IPS-20b (cell line): Measurements from ENCODE around the gene ENPEP.
"Not testable (repeated sequence)": the region's sequence is repeated elsewhere in the genome, so short reads cannot be mapped to it uniquely, and the experiment has no call there.

Experiments
- H3K27ac ChIP-seq: one replicate; pipeline ENCODE4 v1.5.1; 2013; ENCODE audit warnings: low read length
- H3K27me3 ChIP-seq: 2 replicates; pipeline ENCODE4 v1.6.1; 2013; ENCODE audit warnings: mild to moderate bottlenecking, low read length, inconsistent platforms; ENCODE audit not compliant: insufficient read depth
- H3K36me3 ChIP-seq: 2 replicates; pipeline ENCODE4 v1.6.1; 2013; ENCODE audit warnings: low read depth, mild to moderate bottlenecking, inconsistent platforms, low read length, moderate library complexity; ENCODE audit not compliant: insufficient read depth
- H3K4me1 ChIP-seq: 2 replicates; pipeline ENCODE4 v1.6.1; 2013; ENCODE audit warnings: mild to moderate bottlenecking, control low read depth, inconsistent platforms, low read length, moderate library complexity; ENCODE audit not compliant: insufficient read depth
- H3K4me3 ChIP-seq: 2 replicates; pipeline ENCODE4 v1.5.1; 2013; ENCODE audit warnings: mild to moderate bottlenecking, low read length, inconsistent platforms
- H3K9ac ChIP-seq: 2 replicates; pipeline ENCODE4 v1.6.1; 2013; ENCODE audit warnings: low read depth, mild to moderate bottlenecking, inconsistent platforms, low read length, moderate library complexity
- H3K9me3 ChIP-seq: 2 replicates; pipeline ENCODE4 v1.6.1; 2013; ENCODE audit warnings: mild to moderate bottlenecking, low read depth, low read length, inconsistent platforms; ENCODE audit not compliant: insufficient read depth

Gene ENPEP, protein sequence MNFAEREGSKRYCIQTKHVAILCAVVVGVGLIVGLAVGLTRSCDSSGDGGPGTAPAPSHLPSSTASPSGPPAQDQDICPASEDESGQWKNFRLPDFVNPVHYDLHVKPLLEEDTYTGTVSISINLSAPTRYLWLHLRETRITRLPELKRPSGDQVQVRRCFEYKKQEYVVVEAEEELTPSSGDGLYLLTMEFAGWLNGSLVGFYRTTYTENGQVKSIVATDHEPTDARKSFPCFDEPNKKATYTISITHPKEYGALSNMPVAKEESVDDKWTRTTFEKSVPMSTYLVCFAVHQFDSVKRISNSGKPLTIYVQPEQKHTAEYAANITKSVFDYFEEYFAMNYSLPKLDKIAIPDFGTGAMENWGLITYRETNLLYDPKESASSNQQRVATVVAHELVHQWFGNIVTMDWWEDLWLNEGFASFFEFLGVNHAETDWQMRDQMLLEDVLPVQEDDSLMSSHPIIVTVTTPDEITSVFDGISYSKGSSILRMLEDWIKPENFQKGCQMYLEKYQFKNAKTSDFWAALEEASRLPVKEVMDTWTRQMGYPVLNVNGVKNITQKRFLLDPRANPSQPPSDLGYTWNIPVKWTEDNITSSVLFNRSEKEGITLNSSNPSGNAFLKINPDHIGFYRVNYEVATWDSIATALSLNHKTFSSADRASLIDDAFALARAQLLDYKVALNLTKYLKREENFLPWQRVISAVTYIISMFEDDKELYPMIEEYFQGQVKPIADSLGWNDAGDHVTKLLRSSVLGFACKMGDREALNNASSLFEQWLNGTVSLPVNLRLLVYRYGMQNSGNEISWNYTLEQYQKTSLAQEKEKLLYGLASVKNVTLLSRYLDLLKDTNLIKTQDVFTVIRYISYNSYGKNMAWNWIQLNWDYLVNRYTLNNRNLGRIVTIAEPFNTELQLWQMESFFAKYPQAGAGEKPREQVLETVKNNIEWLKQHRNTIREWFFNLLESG

GRCh38 chr4:110475881-110476818 lies at the start of gene ENPEP:
Gene ENPEP, plus strand, starts transcription at chr4:110476155. Its CDS starts 260 bp downstream, at chr4:110476415.
- Histone ChIP-seq H3K4me1 (peaks cover 21% of the 10 kb centered on the region), H3K9me3 (no peaks in the 10 kb centered on the region), H3K4me3 (no peak within 1 kb of the TSS)

GRCh38 chr4:110431805-110432204 lies 44.1 kb upstream of the ENPEP start:
- not testable (repeated sequence) for H3K9ac ChIP-seq

More at GRCh38 chr4:110475881-110476818, at the start of gene ENPEP:
- Histone ChIP-seq H3K36me3 (no peaks in the 10 kb centered on the region), H3K27ac (no peak within 1 kb of the TSS), H3K27me3 (no peaks in the 10 kb centered on the region), H3K9ac (peak within 1 kb of the TSS; percentile 2; the same call in 1 of the 2 replicates)

DNA sequence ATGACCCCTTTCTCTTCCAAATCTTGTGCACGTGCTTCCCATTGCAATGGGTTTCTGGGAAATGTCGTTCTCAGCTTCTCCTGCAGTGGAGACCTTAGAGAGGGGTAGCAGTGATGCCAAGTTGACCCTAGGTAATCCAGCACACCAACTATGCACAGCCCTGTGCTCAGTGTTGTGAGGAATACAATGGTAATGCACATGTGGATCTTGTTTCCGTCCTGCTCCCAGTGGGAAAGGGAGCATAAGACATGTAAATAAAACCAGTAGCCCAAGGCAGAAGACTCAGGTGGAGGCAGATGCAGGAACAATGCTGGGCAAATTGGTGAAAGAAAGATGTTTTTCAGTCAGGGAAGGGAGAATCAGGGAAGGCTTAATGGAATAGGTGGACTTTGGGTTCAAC lies 38.7 kb upstream of the ENPEP start:
- H3K9me3 ChIP-seq, H3K4me1 ChIP-seq, H3K27ac ChIP-seq, H3K27me3 ChIP-seq, H3K4me3 ChIP-seq, H3K36me3 ChIP-seq, H3K9ac ChIP-seq: not testable (repeated sequence)

More at GRCh38 chr4:110431805-110432204, 44.1 kb upstream of the ENPEP start:
- not testable (repeated sequence) for H3K27ac ChIP-seq, H3K27me3 ChIP-seq, H3K9me3 ChIP-seq, H3K4me3 ChIP-seq, H3K36me3 ChIP-seq, H3K4me1 ChIP-seq

- not testable (repeated sequence) for H3K4me1 ChIP-seq, H3K27ac ChIP-seq, H3K9ac ChIP-seq, H3K36me3 ChIP-seq, H3K9me3 ChIP-seq, H3K4me3 ChIP-seq, H3K27me3 ChIP-seq
These were observed 36.7 kb upstream of the ENPEP start for GRCh38 chr4:110439209-110439608.

GRCh38 chr4:110442309-110442708 lies 33.6 kb upstream of the ENPEP start:
- Histone ChIP-seq H3K36me3 (no peaks in the 10 kb centered on the region), H3K27ac (no peak overlapping the region), H3K4me3 (no peak overlapping the region), H3K4me1 (no peaks in the 10 kb centered on the region), H3K9me3 (no peaks in the 10 kb centered on the region), H3K27me3 (no peaks in the 10 kb centered on the region), H3K9ac (no peak overlapping the region)

GRCh38 chr4:110442788-110443187 lies 33.2 kb upstream of the ENPEP start:
- Histone ChIP-seq H3K4me3 (no peak overlapping the region), H3K9me3 (no peaks in the 10 kb centered on the region), H3K4me1 (no peaks in the 10 kb centered on the region), H3K9ac (no peak overlapping the region), H3K27me3 (no peaks in the 10 kb centered on the region), H3K27ac (no peak overlapping the region), H3K36me3 (no peaks in the 10 kb centered on the region)

- Histone ChIP-seq H3K9ac (no peak overlapping the region), H3K27me3 (no peaks in the 10 kb centered on the region), H3K9me3 (no peaks in the 10 kb centered on the region), H3K36me3 (no peaks in the 10 kb centered on the region), H3K27ac (no peak overlapping the region), H3K4me3 (no peak overlapping the region), H3K4me1 (no peaks in the 10 kb centered on the region)
These were observed 26.0 kb upstream of the ENPEP start for GRCh38 chr4:110449947-110450346.

- H3K36me3 ChIP-seq, result no peaks in the 10 kb centered on the region
- H3K4me3 ChIP-seq, result no peak overlapping the region
- no peak overlapping the region for H3K9ac ChIP-seq
- no peaks in the 10 kb centered on the region for H3K4me1 ChIP-seq
- no peaks in the 10 kb centered on the region for H3K27me3 ChIP-seq
- no peaks in the 10 kb centered on the region for H3K9me3 ChIP-seq
- no peak overlapping the region for H3K27ac ChIP-seq
These were observed 23.4 kb upstream of the ENPEP start for GRCh38 chr4:110452546-110452945.

GRCh38 chr4:110454441-110454840 lies 21.5 kb upstream of the ENPEP start:
- H3K36me3 ChIP-seq, result no peaks in the 10 kb centered on the region
- no peaks in the 10 kb centered on the region for H3K27me3 ChIP-seq
- no peak overlapping the region for H3K9ac ChIP-seq
- H3K4me3 ChIP-seq, result no peak overlapping the region
- no peak overlapping the region for H3K27ac ChIP-seq
- H3K9me3 ChIP-seq, result no peaks in the 10 kb centered on the region
- no peaks in the 10 kb centered on the region for H3K4me1 ChIP-seq

DNA sequence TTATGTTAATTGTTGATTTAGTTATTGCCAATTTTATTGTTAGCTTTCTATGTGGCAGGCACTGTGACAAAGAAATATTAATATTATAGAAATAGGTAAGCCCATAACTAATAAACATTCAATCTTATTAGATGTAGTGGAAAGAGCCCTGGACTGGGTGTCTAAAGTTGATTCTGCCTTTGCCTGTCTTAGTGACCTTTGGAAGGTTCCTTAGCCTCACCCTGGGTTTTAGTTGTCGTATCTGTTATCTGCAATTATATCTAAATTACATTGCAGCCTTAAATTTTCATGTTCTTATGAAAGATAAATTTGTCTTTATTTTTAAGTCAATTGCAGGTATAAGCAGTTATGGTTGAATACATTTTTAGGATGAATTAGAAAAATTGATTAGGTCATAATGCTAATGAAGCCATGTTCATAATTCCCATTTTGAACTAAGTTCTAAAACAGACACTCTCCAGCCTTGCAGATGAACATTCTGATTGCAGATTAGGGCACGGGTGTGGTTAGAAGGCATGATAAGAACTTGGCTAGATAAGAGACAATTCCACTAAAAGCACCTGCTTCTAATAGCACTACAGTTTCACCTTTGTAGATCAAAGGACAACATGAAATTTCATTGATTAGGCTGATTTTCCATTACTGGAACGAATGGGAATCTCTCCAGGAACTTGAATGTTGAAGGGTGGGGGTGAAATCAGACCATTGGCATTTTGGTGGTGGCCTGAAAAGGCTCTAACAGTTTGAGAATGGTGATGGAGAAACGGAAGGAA lies 17.3 kb upstream of the ENPEP start:
- no peaks in the 10 kb centered on the region for H3K9me3 ChIP-seq
- no peaks in the 10 kb centered on the region for H3K27me3 ChIP-seq
- no peaks in the 10 kb centered on the region for H3K4me1 ChIP-seq
- H3K4me3 ChIP-seq, result no peak overlapping the region
- no peaks in the 10 kb centered on the region for H3K36me3 ChIP-seq
- H3K27ac ChIP-seq, result no peak overlapping the region
- H3K9ac ChIP-seq, result no peak overlapping the region
